ENCODE measurements around the gene OGFOD2. TPM values are rescaled to one million over a fixed set of nuclear protein-coding genes. Genes with fewer than 3 reads are reported as not detected.

Gene OGFOD2
- polyA plus RNA-seq, result 2.8 and 4.8 TPM in 2 replicates

DNA sequence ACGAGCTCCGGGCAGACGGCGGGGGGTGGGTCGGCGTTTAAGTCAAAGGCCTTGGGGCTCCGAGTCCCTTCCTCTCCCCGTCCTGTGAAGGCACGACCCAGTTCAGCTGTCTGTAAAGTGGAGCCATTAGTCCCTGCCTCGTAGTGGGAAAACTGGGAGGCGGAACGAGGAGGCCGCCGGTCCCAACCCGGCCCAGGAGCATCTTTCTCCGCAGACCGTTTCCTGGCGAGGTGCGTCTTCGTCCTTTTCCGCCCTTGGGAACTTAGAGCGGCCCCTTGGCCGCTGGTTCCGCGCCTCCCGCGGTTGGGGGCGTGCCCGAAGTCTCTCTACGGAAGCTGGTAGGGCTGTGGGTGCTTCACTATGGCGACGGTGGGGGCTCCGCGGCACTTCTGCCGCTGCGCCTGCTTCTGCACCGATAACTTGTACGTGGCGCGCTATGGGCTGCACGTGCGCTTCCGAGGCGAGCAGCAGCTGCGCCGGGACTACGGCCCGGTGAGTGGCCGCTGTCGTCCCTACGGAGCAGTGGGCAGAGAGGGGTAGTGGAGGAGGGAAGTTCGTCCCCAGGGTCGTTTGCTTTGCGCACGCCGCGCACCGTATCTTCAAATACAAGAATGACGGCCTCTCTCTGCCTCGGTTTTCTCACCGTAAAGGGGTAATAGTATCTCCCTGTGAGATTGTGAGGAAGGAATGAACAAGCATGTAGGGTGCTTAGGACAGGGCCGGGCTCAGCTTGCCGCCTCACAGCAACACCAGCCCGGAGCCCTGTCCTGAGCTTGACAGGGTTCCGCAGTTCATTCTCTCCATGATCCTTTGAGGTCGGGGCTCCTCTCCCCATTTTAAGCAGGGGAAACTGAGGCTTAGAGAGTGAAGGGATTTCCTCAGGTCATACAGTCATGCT is at the start of gene OGFOD2:
Gene OGFOD2 (plus strand): TSS at position 353 of the 898 bp plus-strand sequence. CDS start 8 bp downstream, at position 361.

DNA sequence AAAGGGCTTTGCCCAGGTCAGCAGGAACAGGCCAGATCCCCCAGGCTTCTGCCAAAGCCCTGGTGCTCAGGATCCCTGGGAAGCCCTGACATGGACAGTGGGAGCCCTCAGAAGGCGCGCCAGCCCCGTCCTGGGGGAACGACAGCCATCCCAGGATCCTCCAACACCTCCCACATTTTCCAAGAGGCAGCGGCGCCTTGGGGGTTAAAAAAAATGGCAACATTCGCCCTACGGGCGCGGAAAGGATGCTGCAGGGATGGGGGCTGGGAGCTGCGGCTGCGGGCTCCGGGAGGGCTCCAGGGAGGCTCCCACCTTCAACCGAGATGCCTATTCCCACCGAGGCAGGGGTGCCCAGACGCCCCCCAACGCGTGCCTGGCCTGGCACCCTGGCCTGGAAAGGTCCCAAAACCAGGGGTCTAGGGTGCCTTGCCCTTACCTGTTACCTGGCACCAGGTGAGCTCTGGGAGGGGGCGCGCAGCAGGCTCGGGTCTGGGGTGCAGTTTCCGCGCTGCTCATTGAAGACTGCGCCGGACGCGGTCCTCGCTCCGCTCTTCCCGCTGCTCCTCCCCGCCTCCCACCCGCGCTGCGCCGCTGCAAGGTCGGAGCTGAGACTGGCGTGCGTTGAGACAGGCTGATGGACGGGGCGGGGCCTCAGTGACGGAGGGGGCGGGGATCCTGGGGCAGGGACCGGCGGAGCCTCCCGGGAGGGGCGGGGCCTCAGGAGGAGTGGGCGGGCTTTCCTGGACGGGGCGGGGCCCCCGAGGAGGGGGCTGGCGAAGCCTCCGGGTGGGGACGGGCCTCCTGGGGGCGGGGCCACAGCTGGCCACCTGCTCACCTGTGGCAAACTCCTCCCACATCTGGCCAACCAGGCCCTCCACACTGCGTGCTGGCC is 8.9 kb upstream of the OGFOD2 start, which contains the start of gene ABCB9:
Gene ABCB9 (minus strand): TSS at position 613 of the 892 bp plus-strand sequence. CDS start 6,228 bp downstream, outside the sequence.

DNA sequence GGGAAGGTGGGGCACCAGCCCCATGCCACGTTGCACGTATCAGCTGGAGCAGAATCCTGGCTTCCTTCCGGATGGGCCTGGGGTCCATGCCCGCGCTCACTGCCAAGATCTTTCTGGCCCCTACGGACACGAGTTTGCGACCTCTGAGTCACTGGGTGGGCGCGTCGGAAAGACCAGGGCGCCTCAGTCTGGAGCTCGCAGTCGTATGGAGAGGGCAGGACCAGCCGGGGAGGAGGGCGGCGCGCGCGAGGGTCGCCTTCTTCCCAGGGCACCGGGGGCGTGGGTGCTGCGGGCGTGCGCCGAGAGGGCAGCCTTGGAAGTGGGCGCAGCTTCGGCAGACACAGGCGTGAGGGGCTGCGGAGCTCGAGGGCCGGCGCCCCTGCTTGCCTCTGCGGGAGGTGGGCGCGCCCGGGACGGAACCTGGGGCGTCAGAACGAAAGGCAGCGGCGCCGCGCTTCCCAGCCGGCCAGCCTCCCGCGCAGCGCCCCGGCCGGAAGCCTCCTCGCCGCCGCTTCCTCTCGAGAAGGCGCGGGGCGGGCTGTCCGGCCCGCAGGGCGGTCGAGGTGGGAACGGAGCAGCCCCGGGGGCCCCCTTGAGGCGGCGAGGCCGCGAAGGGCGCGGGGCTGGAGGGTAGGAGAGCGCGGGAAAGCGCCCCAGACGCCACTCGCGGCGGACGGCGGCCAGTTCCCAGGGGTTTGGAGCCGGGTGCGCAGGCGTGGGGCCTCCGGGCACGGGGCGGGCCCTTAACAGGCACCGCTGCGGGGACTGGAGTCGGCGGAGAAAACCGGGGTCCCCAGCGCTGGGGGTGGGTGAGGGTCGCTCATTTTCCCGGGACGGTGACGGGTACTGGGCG is 5.4 kb downstream of the OGFOD2 start, which contains the start of gene ARL6IP4:
Gene ARL6IP4 (plus strand): TSS at position 499 of the 853 bp plus-strand sequence. CDS start 459 bp downstream, outside the sequence.

Other genes with a start within 250 kb of the OGFOD2 start
- gene HCAR1, start 244.4 kb upstream of the OGFOD2 start, polyA plus RNA-seq, result not detected in 2 replicates
- 24.7 and 31.7 TPM in 2 replicates for gene DENR, start 222.4 kb upstream of the OGFOD2 start, polyA plus RNA-seq
- 0.70 and 2.3 TPM in 2 replicates for gene CCDC62, start 200.7 kb upstream of the OGFOD2 start, polyA plus RNA-seq
- 1.5 and 3.6 TPM in 2 replicates for gene HIP1R, start 139.8 kb upstream of the OGFOD2 start, polyA plus RNA-seq
- gene VPS37B, start 79.1 kb upstream of the OGFOD2 start, polyA plus RNA-seq, result 0.97 and 1.0 TPM in 2 replicates
- 3.0 and 3.6 TPM in 2 replicates for gene ABCB9, start 8.8 kb upstream of the OGFOD2 start, polyA plus RNA-seq
- gene ARL6IP4, start 5.4 kb downstream of the OGFOD2 start, polyA plus RNA-seq, result 11.9 and 23.7 TPM in 2 replicates
- 0.23 and 0.39 TPM in 2 replicates for gene PITPNM2, start 175.8 kb downstream of the OGFOD2 start, polyA plus RNA-seq

All from Purkinje cell (primary cell).